Naive thymus-derived CD8-positive, alpha-beta T cell (primary cell): ENCODE results near the gene TYW5. TPM values are rescaled to one million over a fixed set of nuclear protein-coding genes. Genes with fewer than 3 reads are reported as not detected.
A peak's percentile ranks its signal among the peaks of the same experiment; 100 is the strongest.

Source experiments
- ATAC-seq, 2 donors: fragments of 150-1000 bp; cut with Tn5 transposase in 1 of 2; sonication (Bioruptor Pico), chemical (Tn5 transposase) in 1 of 2; 1 replicate in 1 of 2; 2 replicates in 1 of 2; pipeline ENCODE4 v1.10.0; 2021; ENCODE audit warnings: mild to moderate bottlenecking in 2 of 2, moderate library complexity in 2 of 2
- POLR2A ChIA-PET: fragments of 350-600 bp; sonication (Branson Sonifier 250); formaldehyde crosslinking; loops from one replicate; lab custom pipeline; 2021; ENCODE audit warnings: antibody characterized with exemption; lab: Charles Lee
- DNase-seq, 10 donors: peaks; one replicate each; pipeline versions ENCODE4 v3.0.0 to v3.0.0-alpha.2; 2020 to 2022
- H3K27ac Mint-ChIP-seq, 10 donors: one replicate each; pipeline ENCODE4 v1.8.0; 2020 to 2022; ENCODE audit warnings: mild to moderate bottlenecking in 10 of 10, mixed read lengths in 10 of 10, moderate library complexity in 4 of 10, inconsistent platforms in 1 of 10
- H3K27me3 Mint-ChIP-seq, 5 donors: one replicate each; pipeline ENCODE4 v1.8.0; 2021 to 2022; ENCODE audit warnings: mixed read lengths in 5 of 5
- H3K36me3 Mint-ChIP-seq, 3 donors: one replicate each; pipeline ENCODE4 v1.8.0; 2020 to 2022; ENCODE audit warnings: mixed read lengths in 3 of 3, mild to moderate bottlenecking in 2 of 3, inconsistent platforms in 1 of 3
- H3K4me1 Mint-ChIP-seq, 4 donors: one replicate each; pipeline ENCODE4 v1.8.0; 2021 to 2022; ENCODE audit warnings: mixed read lengths in 4 of 4
- H3K4me3 Mint-ChIP-seq, 10 donors: one replicate each; pipeline ENCODE4 v1.8.0; 2020 to 2022; ENCODE audit warnings: mild to moderate bottlenecking in 10 of 10, mixed read lengths in 10 of 10, moderate library complexity in 6 of 10, inconsistent platforms in 1 of 10
- H3K9me3 Mint-ChIP-seq, 9 donors: one replicate each; pipeline ENCODE4 v1.8.0; 2020 to 2022; ENCODE audit warnings: mixed read lengths in 9 of 9, mild to moderate bottlenecking in 3 of 9, inconsistent platforms in 1 of 9, moderate library complexity in 1 of 9
- polyA plus RNA-seq, 3 donors: library from polyadenylated mRNA; unstranded; fragments of 300-500 nt; fragmentation: Illumina TruSeq; gene quantifications; one replicate each; pipeline ENCODE4 v1.2.3, GENCODE V29; 2021
- total RNA-seq, 8 experiments: library from RNA in 2 of 8; stranded (reverse) in 2 of 8; gene quantifications; one replicate each; pipeline ENCODE4 v1.2.3 and lab custom pipeline; 2021 to 2026

Gene TYW5
- total and polyA plus RNA-seq, 5 experiments from 2014 or later = 3.5 to 14.6 (median 4.2) TPM

GRCh38 chr2:199985625-199986207 lies 30.4 kb upstream of the TYW5 start:
- peak in 8 of 10 donors; percentile 5 to 62 (median 18) for DNase-seq
- Mint-ChIP-seq H3K27ac (no peak overlapping the region), H3K27me3 (peaks cover 0 to 4% (median 0%) of the 10 kb centered on the region in 5 donors), H3K36me3 (peaks cover 0 to 2% (median 0%) of the 10 kb centered on the region in 3 donors), H3K4me3 (no peak overlapping the region), H3K4me1 (peaks cover 0 to 6% (median 4%) of the 10 kb centered on the region in 4 donors), H3K9me3 (peaks cover 0 to 3% (median 0%) of the 10 kb centered on the region in 9 donors)
- ATAC-seq = peak; percentile 50 to 70
- POLR2A ChIA-PET = interaction anchor here (0.6 kb wide), 1 partner anchor 1880 kb away, joined by 5 read pairs; no protein-coding TSS in a partner anchor

- POLR2A ChIA-PET = no interaction called here
- H3K27me3 Mint-ChIP-seq = peaks cover 0 to 4% (median 0%) of the 10 kb centered on the region in 5 donors
- H3K9me3 Mint-ChIP-seq = peaks cover 0 to 3% (median 0%) of the 10 kb centered on the region in 9 donors
- no peak overlapping the region for H3K27ac Mint-ChIP-seq
- ATAC-seq = no peak
- H3K4me1 Mint-ChIP-seq = peaks cover 2 to 11% (median 6%) of the 10 kb centered on the region in 4 donors
- no peak overlapping the region for H3K4me3 Mint-ChIP-seq
- no peak for DNase-seq
- H3K36me3 Mint-ChIP-seq = peaks cover 0 to 2% (median 0%) of the 10 kb centered on the region in 3 donors
Observed at GRCh38 chr2:199984755-199985154, 29.5 kb upstream of the TYW5 start.

- no peak for ATAC-seq
- Mint-ChIP-seq H3K36me3 (peaks cover 0 to 2% (median 0%) of the 10 kb centered on the region in 3 donors), H3K9me3 (peaks cover 0 to 3% (median 0%) of the 10 kb centered on the region in 9 donors), H3K27ac (no peak overlapping the region), H3K27me3 (peaks cover 0 to 4% (median 0%) of the 10 kb centered on the region in 5 donors), H3K4me1 (peaks cover 2 to 12% (median 6%) of the 10 kb centered on the region in 4 donors), H3K4me3 (no peak overlapping the region)
- POLR2A ChIA-PET = no interaction called here
- DNase-seq = no peak
Observed at GRCh38 chr2:199984159-199984558, 28.9 kb upstream of the TYW5 start.

- POLR2A ChIA-PET = no interaction called here
- no peak for ATAC-seq
- Mint-ChIP-seq H3K4me3 (no peak overlapping the region), H3K27ac (no peak overlapping the region), H3K27me3 (peaks cover 0 to 4% (median 0%) of the 10 kb centered on the region in 5 donors), H3K36me3 (peaks cover 0 to 2% (median 0%) of the 10 kb centered on the region in 3 donors), H3K4me1 (peaks cover 2 to 12% (median 6%) of the 10 kb centered on the region in 4 donors), H3K9me3 (peaks cover 0 to 3% (median 0%) of the 10 kb centered on the region in 9 donors)
- DNase-seq = no peak
Observed at GRCh38 chr2:199983534-199983933, 28.2 kb upstream of the TYW5 start.

- DNase-seq (no peak), ATAC-seq (no peak)
- H3K9me3 Mint-ChIP-seq = peaks cover 0 to 3% (median 0%) of the 10 kb centered on the region in 9 donors
- H3K36me3 Mint-ChIP-seq = peaks cover 0 to 2% (median 0%) of the 10 kb centered on the region in 3 donors
- H3K4me1 Mint-ChIP-seq = peaks cover 2 to 12% (median 7%) of the 10 kb centered on the region in 4 donors
- peaks cover 0 to 4% (median 0%) of the 10 kb centered on the region in 5 donors for H3K27me3 Mint-ChIP-seq
- H3K4me3 Mint-ChIP-seq = no peak overlapping the region
- H3K27ac Mint-ChIP-seq = peak overlapping the region in 1 of 10 donors; percentile 70
- POLR2A ChIA-PET = interaction anchor here (0.6 kb wide), 1 partner anchor 307 kb away, joined by 3 read pairs; no protein-coding TSS in a partner anchor
Observed at GRCh38 chr2:199982126-199982843, 27.0 kb upstream of the TYW5 start.

GRCh38 chr2:199979832-199980628 lies 24.7 kb upstream of the TYW5 start:
- peak; percentile 50 to 88 (median 74) for DNase-seq
- no peak overlapping the region for H3K4me3 Mint-ChIP-seq
- POLR2A ChIA-PET = interaction anchor here (0.7 to 1.1 kb wide), 2 partner anchors 264 to 490 kb away, joined by 3 to 4 read pairs; no protein-coding TSS in a partner anchor
- no peak overlapping the region for H3K27ac Mint-ChIP-seq
- H3K4me1 Mint-ChIP-seq = peaks cover 2 to 6% (median 3%) of the 10 kb centered on the region in 4 donors
- peaks cover 0 to 4% (median 0%) of the 10 kb centered on the region in 5 donors for H3K27me3 Mint-ChIP-seq
- no peaks in the 10 kb centered on the region for H3K9me3 Mint-ChIP-seq
- ATAC-seq = peak; percentile 66 to 74
- peaks cover 0 to 6% (median 0%) of the 10 kb centered on the region in 3 donors for H3K36me3 Mint-ChIP-seq

GRCh38 chr2:199979398-199979797 lies 24.1 kb upstream of the TYW5 start:
- Mint-ChIP-seq H3K4me1 (peaks cover 2 to 6% (median 3%) of the 10 kb centered on the region in 4 donors), H3K4me3 (no peak overlapping the region), H3K27me3 (peaks cover 0 to 4% (median 0%) of the 10 kb centered on the region in 5 donors), H3K9me3 (no peaks in the 10 kb centered on the region), H3K27ac (no peak overlapping the region), H3K36me3 (peaks cover 0 to 9% (median 0%) of the 10 kb centered on the region in 3 donors)
- POLR2A ChIA-PET = interaction anchor here (1.1 kb wide), 1 partner anchor 491 kb away, joined by 3 read pairs; no protein-coding TSS in a partner anchor
- DNase-seq = no peak
- ATAC-seq = no peak

- Mint-ChIP-seq H3K27ac (no peak overlapping the region), H3K27me3 (peaks cover 0 to 4% (median 0%) of the 10 kb centered on the region in 5 donors), H3K4me1 (peaks cover 2 to 6% (median 3%) of the 10 kb centered on the region in 4 donors), H3K4me3 (no peak overlapping the region), H3K36me3 (peaks cover 0 to 15% (median 0%) of the 10 kb centered on the region in 3 donors), H3K9me3 (no peaks in the 10 kb centered on the region)
- ATAC-seq = no peak
- no peak for DNase-seq
- POLR2A ChIA-PET = no interaction called here
Observed at GRCh38 chr2:199977984-199978415, 22.7 kb upstream of the TYW5 start.

- Mint-ChIP-seq H3K27ac (no peak overlapping the region), H3K4me3 (no peak overlapping the region), H3K36me3 (peaks cover 0 to 24% (median 1%) of the 10 kb centered on the region in 3 donors), H3K4me1 (peaks cover 2 to 6% (median 3%) of the 10 kb centered on the region in 4 donors), H3K27me3 (no peaks in the 10 kb centered on the region), H3K9me3 (no peaks in the 10 kb centered on the region)
- POLR2A ChIA-PET = no interaction called here
- ATAC-seq (no peak), DNase-seq (no peak)
Observed at GRCh38 chr2:199975273-199975895, 20.1 kb upstream of the TYW5 start.

- Mint-ChIP-seq H3K27me3 (no peaks in the 10 kb centered on the region), H3K36me3 (peaks cover 0 to 27% (median 1%) of the 10 kb centered on the region in 3 donors), H3K4me3 (no peak overlapping the region), H3K4me1 (peaks cover 0 to 2% (median 0%) of the 10 kb centered on the region in 4 donors), H3K27ac (no peak overlapping the region), H3K9me3 (no peaks in the 10 kb centered on the region)
- POLR2A ChIA-PET = no interaction called here
- DNase-seq = no peak
- no peak for ATAC-seq
Observed at GRCh38 chr2:199973703-199974102, 18.4 kb upstream of the TYW5 start.

GRCh38 chr2:199972088-199972626 lies 16.9 kb upstream of the TYW5 start:
- Mint-ChIP-seq H3K4me1 (no peaks in the 10 kb centered on the region), H3K9me3 (no peaks in the 10 kb centered on the region), H3K27ac (peak overlapping the region in 2 of 10 donors; percentile 47 to 60), H3K27me3 (no peaks in the 10 kb centered on the region), H3K36me3 (peaks cover 0 to 40% (median 1%) of the 10 kb centered on the region in 3 donors), H3K4me3 (no peak overlapping the region)
- ATAC-seq (no peak), DNase-seq (no peak)
- POLR2A ChIA-PET = no interaction called here
